Ovary (tissue), 9 donors: ENCODE measurements around the gene QPCT. TPM values are rescaled to one million over a fixed set of nuclear protein-coding genes. Genes with fewer than 3 reads are reported as not detected.

Source experiments
- DNase-seq, 5 donors: peaks; one replicate each; pipeline ENCODE4 v3.0.0-alpha.2; 2019 to 2020
- H3K27ac ChIP-seq, 2 donors: fragments of 200-600 bp; one replicate each; pipeline versions ENCODE4 v1.5.1 to v1.8.0; 2019 to 2022
- H3K27me3 ChIP-seq: fragments of 200-600 bp; one replicate; pipeline ENCODE4 v1.8.0; 2022
- H3K36me3 ChIP-seq: fragments of 200-600 bp; sonication (generic); one replicate; pipeline ENCODE4 v1.5.1; 2019
- H3K4me1 ChIP-seq: one replicate; pipeline ENCODE4 v1.8.1; 2013; ENCODE audit warnings: mild to moderate bottlenecking, moderate library complexity; ENCODE audit not compliant: insufficient read depth
- H3K4me3 ChIP-seq: fragments of 200-600 bp; sonication (generic); one replicate; pipeline ENCODE4 v1.5.1; 2017
- H3K9me3 ChIP-seq, 2 donors: fragments of 200-600 bp in 1 of 2; sonication (generic) in 1 of 2; one replicate each; pipeline versions ENCODE4 v1.5.1 to v1.8.1; 2013 to 2019; ENCODE audit warnings: mild to moderate bottlenecking in 1 of 2, moderate library complexity in 1 of 2
- CTCF ChIP-seq, 3 donors: fragments of 450-650 bp in 2 of 3; fragments of 200-600 bp in 1 of 3; IDR thresholded peaks; one replicate each; pipeline versions ENCODE4 v1.5.1 to v1.8.0; 2016 to 2022; ENCODE audit warnings: antibody characterized with exemption in 3 of 3, mild to moderate bottlenecking in 1 of 3
- EP300 ChIP-seq: sonication (generic); formaldehyde crosslinking; IDR thresholded peaks from one replicate; pipeline ENCODE4 v1.6.1; 2017; ENCODE audit warnings: antibody characterized with exemption
- POLR2A ChIP-seq: fragments of 450-650 bp; IDR thresholded peaks from one replicate; pipeline ENCODE4 v1.6.1; 2017; ENCODE audit warnings: antibody characterized with exemption, mild to moderate bottlenecking, moderate library complexity
- WGBS, 3 donors: extraction: QIAGEN DNeasy Blood & Tissue Kit in 1 of 3; methylation state at CpG; one replicate each; pipeline versions ENCODE4 v1.1.5 to v1.1.7; 2013 to 2017; 5-methylcytosine and 5-hydroxymethylcytosine counted together
- intact Hi-C, 4 donors: fragments of 100-400 bp; cut with DNase I; formaldehyde crosslinking; loops; one replicate each; pipeline versions ENCODE4 v1.11.0 to v1.15.1; 2022 to 2023
- polyA plus RNA-seq, 2 donors: library from polyadenylated mRNA; stranded (reverse); fragments of 200-250 nt in 1 of 2; fragments of 350-450 nt in 1 of 2; fragmentation: Illumina TruSeq in 1 of 2; extraction: RNeasy Lipid Tissue Mini Kit (QIAGEN cat#74804) in 1 of 2; gene quantifications; one replicate each; pipeline ENCODE4 v1.2.3, GENCODE V29; 2013 to 2014
- total RNA-seq, 7 donors: library from RNA; depleted of rRNA in 2 of 7; stranded (reverse); fragments of >200 nt in 2 of 7; fragmentation: NEBNext Ultra II Directional in 3 of 7; extraction: Animal tissue kit (Norgen Biotek cat#: 25700) in 3 of 7; gene quantifications; one replicate each; pipeline versions ENCODE4 v1.1.0 to v1.2.4, GENCODE V29; 2016 to 2023
- donor health status: DM: no; HTN: no; CAD: no; lungs with moderate emphysema.
- donor health status: DM: no; HTN: no; CAD: no.
- donor health status: Bipolar disorder and iron deficiency.
- donor health status: DM: yes; HTN: yes; CAD: no.
- donor health status: DM: no; HTN: no; CAD: no.
- donor health status: DM: yes; HTN: yes; CAD: no.

QPCT gene
- total and polyA plus RNA-seq, 9 donors = 0.35 to 17.7 (median 1.5) TPM

GRCh38 chr2:37333256-37333655 is 11.2 kb upstream of the QPCT start:
- no peak for DNase-seq
- no peak overlapping the region for H3K27ac ChIP-seq
- H3K27me3 ChIP-seq = no peaks in the 10 kb centered on the region
- intact Hi-C loops = no loop called here
- no peak overlapping the region for H3K4me3 ChIP-seq
- no peaks in the 10 kb centered on the region for H3K4me1 ChIP-seq
- TF ChIP-seq POLR2A (no peak), EP300 (no peak)
- 66 to 92% (median 67%) methylated on average over 2 of the region's 2 CpGs for WGBS, 3 donors
- H3K9me3 ChIP-seq = no peaks in the 10 kb centered on the region
- H3K36me3 ChIP-seq = no peaks in the 10 kb centered on the region

GRCh38 chr2:37335604-37336003 is 8.8 kb upstream of the QPCT start:
- no peaks in the 10 kb centered on the region for H3K9me3 ChIP-seq
- no peak overlapping the region for H3K27ac ChIP-seq
- no peak overlapping the region for H3K4me3 ChIP-seq
- no peaks in the 10 kb centered on the region for H3K27me3 ChIP-seq
- 77 to 91% (median 91%) methylated on average over 2 of the region's 2 CpGs for WGBS, 3 donors
- TF ChIP-seq EP300 = no peak
- no peak for TF ChIP-seq POLR2A
- TF ChIP-seq CTCF (IDR thresholded peaks at IDR 0.05) = no peak
- H3K4me1 ChIP-seq = no peaks in the 10 kb centered on the region
- intact Hi-C loops = no loop called here
- H3K36me3 ChIP-seq = no peaks in the 10 kb centered on the region
- DNase-seq = no peak

DNA sequence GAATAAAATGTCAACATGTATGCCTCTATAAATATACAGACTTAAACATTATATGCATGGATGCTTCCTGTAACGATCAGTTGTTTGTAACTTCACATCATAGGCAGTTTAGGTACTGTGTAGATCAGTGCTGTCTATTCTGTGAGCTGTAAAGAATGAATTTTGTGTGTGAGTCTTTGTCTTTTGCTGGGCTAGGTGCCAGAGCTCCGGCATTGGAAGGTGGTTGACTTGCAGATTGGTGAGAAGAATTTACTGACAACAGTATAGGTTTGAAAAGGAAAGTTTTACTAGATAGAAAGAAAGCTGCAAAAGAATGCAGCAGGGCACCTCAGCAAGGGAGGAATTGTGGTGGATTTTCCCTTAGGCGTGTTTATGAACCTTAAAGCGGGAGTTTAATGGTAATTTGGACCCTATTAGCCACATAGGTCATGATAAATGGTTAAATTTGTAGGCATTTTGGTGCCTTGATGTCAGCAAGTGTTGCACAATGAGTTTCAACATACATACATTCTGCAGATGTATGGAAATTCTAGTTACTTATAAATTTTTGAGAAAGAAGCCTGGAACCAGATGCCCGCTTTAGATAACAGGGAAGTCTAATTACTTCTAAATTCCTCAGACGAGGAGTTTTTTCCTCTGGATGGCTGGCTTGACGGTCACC is 6.7 kb upstream of the QPCT start:
- Histone ChIP-seq H3K27ac (no peak overlapping the region), H3K36me3 (no peaks in the 10 kb centered on the region), H3K4me1 (no peaks in the 10 kb centered on the region), H3K9me3 (no peaks in the 10 kb centered on the region), H3K4me3 (no peak overlapping the region), H3K27me3 (no peaks in the 10 kb centered on the region)
- intact Hi-C loops = no loop called here
- 78 to 83% (median 79%) methylated on average over 7 of the region's 7 CpGs for WGBS, 3 donors
- DNase-seq = no peak
- no peak for TF ChIP-seq EP300
- no peak for TF ChIP-seq POLR2A
- no peak for TF ChIP-seq CTCF (IDR thresholded peaks at IDR 0.05)

- Histone ChIP-seq H3K27me3 (no peaks in the 10 kb centered on the region), H3K9me3 (no peaks in the 10 kb centered on the region), H3K27ac (no peak overlapping the region), H3K4me3 (no peak overlapping the region), H3K4me1 (no peaks in the 10 kb centered on the region), H3K36me3 (no peaks in the 10 kb centered on the region)
- intact Hi-C loops = no loop called here
- TF ChIP-seq CTCF (IDR thresholded peaks at IDR 0.05) = no peak
- TF ChIP-seq POLR2A = no peak
- 82 to 90% (median 88%) methylated on average over 4 of the region's 4 CpGs for WGBS, 3 donors
- DNase-seq = no peak
These were observed 5.5 kb upstream of the QPCT start for GRCh38 chr2:37338933-37339332.

DNA sequence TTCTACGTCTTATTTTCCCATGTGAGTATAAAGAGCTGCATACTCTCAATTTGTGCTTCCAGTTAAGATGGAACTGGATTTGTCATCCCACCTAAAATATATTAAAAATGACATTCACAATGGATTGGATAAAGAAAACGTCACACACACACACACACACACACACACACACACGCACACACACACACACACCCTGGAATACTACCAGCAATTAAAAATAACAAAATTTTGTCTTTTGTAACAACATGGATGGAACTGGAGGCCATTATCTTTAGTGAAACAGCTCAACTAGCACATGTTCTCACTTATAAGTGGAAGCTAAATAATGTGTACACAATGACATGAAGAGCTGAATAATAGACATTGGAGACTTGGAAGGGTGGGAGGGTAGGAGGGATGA is 3.8 kb upstream of the QPCT start:
- H3K9me3 ChIP-seq = no peaks in the 10 kb centered on the region
- no peaks in the 10 kb centered on the region for H3K4me1 ChIP-seq
- TF ChIP-seq CTCF (IDR thresholded peaks at IDR 0.05) (no peak), POLR2A (no peak), EP300 (no peak)
- intact Hi-C loops = no loop called here
- no peak overlapping the region for H3K27ac ChIP-seq
- 78 to 94% (median 83%) methylated on average over 3 of the region's 3 CpGs for WGBS, 3 donors
- no peaks in the 10 kb centered on the region for H3K36me3 ChIP-seq
- H3K27me3 ChIP-seq = no peaks in the 10 kb centered on the region
- DNase-seq = no peak
- no peak overlapping the region for H3K4me3 ChIP-seq
